ENCODE data around the gene CALY.
A peak's percentile ranks its signal among the peaks of the same experiment; 100 is the strongest.
"Not testable (repeated sequence)": the region's sequence is repeated elsewhere in the genome, so short reads cannot be mapped to it uniquely, and the experiment has no call there.

CALY gene

GRCh38 chr10:133328358-133329343, 8.0 kb downstream of the CALY start:
- no peak for DNase-seq

- no peak for DNase-seq
Measured at GRCh38 chr10:133327651-133328357, 8.9 kb downstream of the CALY start.

GRCh38 chr10:133326745-133327650, 9.7 kb downstream of the CALY start:
- DNase-seq: no peak

GRCh38 chr10:133326223-133326551, 10.5 kb downstream of the CALY start:
- DNase-seq: no peak

- no peak for DNase-seq
Measured at GRCh38 chr10:133325440-133326222, 11.1 kb downstream of the CALY start.

- DNase-seq: no peak
Measured at GRCh38 chr10:133324857-133325260, 11.8 kb downstream of the CALY start.

GRCh38 chr10:133324198-133324792, 12.4 kb downstream of the CALY start:
- peak; percentile 38 for DNase-seq

GRCh38 chr10:133322064-133322709, 14.5 kb downstream of the CALY start:
- DNase-seq: not testable (repeated sequence)

GRCh38 chr10:133320852-133321422, 15.8 kb downstream of the CALY start:
- not testable (repeated sequence) for DNase-seq

GRCh38 chr10:133318494-133319127, 18.1 kb downstream of the CALY start:
- DNase-seq: peak; percentile 58

- DNase-seq: no peak
Measured at GRCh38 chr10:133316732-133317131, 20.0 kb downstream of the CALY start.

GRCh38 chr10:133316266-133316665, 20.4 kb downstream of the CALY start:
- DNase-seq: no peak

GRCh38 chr10:133315847-133316246, 20.8 kb downstream of the CALY start:
- DNase-seq: no peak

- no peak for DNase-seq
Measured at GRCh38 chr10:133314911-133315310, 21.8 kb downstream of the CALY start.

GRCh38 chr10:133313192-133313591, 23.5 kb downstream of the CALY start:
- DNase-seq: no peak

- no peak for DNase-seq
Measured at GRCh38 chr10:133312769-133313145, 23.9 kb downstream of the CALY start.

GRCh38 chr10:133312016-133312768, 24.5 kb downstream of the CALY start:
- no peak for DNase-seq

GRCh38 chr10:133311570-133311969, 25.1 kb downstream of the CALY start:
- no peak for DNase-seq

GRCh38 chr10:133310789-133311188, 25.9 kb downstream of the CALY start:
- DNase-seq: no peak

Data from fibroblast of skin of back (primary cell).